GM12801 (cell line): ENCODE results near the gene KIAA0513.

ENCODE experiments used
- TF ChIP-seq, protein P1 (sequence below): IDR thresholded peaks from one replicate; pipeline ENCODE4 v1.5.1; 2011; ENCODE audit warnings: control low read depth; ENCODE audit not compliant: insufficient read length; ENCODE audit errors: extremely low read depth

KIAA0513 gene

DNA sequence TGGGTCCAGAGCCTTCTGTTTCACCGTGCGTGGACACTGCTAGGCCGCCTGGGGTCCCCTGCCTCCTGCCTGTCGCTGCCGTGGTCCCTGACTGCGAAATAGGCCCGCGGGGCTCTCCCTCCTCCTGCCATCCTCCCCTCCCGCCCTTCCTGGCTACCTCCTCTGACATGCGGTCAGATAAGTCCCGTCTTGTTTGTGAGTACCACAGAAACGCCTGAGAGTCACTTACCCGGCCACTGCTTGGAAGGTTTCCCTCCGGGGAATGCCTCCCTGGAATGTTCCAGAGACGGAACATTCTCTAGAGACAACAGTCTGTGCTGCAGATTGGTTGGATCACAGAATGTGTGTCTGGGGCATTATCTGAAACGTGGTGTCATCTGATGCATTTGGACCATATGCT lies 61.9 kb downstream of the KIAA0513 start:
- TF ChIP-seq, protein P1, sequence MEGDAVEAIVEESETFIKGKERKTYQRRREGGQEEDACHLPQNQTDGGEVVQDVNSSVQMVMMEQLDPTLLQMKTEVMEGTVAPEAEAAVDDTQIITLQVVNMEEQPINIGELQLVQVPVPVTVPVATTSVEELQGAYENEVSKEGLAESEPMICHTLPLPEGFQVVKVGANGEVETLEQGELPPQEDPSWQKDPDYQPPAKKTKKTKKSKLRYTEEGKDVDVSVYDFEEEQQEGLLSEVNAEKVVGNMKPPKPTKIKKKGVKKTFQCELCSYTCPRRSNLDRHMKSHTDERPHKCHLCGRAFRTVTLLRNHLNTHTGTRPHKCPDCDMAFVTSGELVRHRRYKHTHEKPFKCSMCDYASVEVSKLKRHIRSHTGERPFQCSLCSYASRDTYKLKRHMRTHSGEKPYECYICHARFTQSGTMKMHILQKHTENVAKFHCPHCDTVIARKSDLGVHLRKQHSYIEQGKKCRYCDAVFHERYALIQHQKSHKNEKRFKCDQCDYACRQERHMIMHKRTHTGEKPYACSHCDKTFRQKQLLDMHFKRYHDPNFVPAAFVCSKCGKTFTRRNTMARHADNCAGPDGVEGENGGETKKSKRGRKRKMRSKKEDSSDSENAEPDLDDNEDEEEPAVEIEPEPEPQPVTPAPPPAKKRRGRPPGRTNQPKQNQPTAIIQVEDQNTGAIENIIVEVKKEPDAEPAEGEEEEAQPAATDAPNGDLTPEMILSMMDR = no peak

DNA sequence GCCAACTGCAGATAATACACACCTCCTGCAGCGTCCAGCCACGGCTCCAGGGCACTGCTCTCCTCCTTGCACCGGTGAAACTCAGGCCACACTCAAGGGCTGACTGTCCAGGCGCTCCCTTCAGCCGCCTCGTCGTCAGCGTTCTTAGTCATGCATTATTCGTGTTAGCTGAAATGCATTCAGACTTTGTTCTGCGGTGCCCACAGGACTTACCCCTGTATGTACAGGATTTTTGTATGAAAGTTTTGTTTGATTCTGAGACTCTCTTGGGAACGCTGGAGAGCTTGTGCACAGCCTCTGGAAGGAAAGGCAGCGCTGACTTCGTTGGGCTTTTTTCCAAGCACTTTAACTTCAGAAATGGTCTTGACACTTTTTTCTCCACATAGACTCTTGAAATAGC lies 62.6 kb downstream of the KIAA0513 start:
- TF ChIP-seq, protein P1 = no peak

DNA sequence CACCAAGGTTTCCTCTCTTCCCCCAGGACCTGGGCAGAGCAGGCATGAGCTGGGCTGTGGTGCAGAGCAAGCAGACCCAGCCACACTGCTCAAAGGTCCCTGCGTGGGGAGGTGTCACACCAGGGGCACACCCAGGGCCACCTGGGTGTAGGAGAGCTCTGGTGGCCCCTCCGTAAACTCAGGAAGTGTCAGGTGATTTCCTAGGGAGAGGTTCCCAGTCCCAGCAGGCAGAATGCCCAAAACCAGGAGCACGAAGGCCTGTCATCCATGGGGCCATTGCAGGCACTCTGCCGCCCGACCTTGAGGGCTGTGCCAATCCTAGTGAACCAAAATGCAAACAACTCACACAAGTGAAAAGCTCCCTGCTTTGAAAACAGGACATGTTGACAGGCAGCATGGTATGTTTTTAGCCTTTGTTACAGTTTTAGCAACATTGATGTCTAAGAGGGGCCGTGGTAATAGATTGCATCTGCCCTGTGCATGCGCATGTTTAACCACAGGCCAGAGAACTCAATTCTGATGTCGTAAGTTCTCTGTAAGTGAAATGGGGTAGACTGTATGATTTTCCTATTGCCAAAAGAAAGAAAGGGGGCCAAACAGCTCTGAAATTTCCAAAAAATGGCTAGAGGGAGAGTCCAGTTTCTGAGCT lies 63.4 kb downstream of the KIAA0513 start:
- TF ChIP-seq, protein P1 = no peak

DNA sequence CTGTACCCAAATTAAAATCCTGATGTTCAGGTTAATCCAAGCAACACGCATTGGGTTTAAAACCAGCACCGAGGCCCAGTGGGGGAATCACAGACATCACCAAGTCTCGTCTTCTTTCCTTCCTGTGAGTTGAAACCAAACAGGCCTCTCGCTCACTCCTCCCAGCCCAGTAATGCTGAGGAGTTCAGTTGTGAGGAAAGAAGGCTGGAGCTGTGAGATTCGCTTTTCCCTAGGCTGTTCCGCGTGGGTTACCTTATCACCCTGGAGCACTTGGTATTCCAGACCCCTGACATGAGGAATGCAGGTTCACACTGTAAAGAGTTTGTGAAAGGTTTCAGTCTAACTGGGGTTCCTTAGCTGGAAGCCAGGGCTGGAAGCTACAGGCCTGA lies 63.9 kb downstream of the KIAA0513 start:
- TF ChIP-seq, protein P1 = no peak

DNA sequence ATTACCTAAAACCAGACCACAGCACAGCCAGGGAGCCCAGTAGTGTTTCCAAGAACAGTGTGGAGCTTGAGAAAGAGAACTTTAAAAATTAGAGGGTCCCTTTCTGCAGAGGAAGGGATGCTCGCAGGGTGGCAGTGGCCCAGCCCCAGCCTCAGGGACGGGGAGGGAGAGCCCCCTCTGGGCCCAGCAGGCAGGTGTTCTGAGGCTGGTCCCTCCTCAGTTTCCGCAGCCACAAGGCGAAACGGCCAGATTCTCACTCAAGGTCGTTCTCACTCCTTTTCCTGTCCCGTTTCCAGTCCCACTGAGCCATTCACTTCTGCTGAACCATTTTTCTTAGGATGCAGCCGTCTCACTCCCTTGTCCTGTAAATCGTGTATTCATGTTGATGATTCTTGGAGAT lies 64.7 kb downstream of the KIAA0513 start:
- TF ChIP-seq, protein P1 = no peak

DNA sequence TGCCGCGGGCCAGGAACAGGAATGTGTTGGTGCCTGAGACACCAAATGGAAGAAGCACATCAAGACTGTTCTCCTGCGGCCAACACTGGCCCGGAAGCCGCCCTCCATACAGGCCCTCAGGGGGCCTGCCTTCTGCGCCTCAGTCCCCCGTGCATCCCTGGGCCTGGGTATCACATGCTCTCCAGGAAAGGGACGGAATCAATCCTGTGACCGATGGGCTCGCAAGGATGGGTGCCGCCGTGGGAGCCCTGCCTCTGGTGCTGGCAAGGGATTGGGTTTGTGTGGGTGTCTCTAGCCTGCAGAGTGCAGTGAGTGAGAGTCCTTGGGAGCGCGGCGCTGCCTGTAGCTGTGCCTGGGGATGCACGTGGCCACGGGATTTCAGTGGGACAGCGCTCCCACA lies 65.3 kb downstream of the KIAA0513 start:
- TF ChIP-seq, protein P1 = no peak

DNA sequence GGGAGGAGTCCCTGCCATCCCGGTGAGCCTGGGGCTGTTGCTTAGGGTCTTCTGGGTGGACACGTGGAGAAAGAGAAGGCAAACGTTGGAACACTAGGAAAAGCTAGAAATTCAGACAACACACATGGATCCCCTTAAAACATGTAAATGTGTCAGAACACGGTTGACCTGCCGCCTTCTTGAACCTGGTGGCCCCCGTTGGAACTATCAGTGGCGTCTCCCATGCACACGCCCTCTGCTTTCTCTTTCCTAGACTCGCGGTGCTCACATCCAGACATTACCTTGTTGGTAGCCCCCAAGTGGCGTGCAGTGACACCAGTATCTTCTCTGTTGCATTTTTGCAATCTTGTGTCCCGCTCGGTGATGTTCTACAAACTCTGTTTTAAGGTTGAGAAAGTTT lies 66.1 kb downstream of the KIAA0513 start:
- TF ChIP-seq, protein P1 = no peak
